K562 (cell line): ENCODE results near the gene MUC5AC. TPM values are rescaled to one million over a fixed set of nuclear protein-coding genes. Genes with fewer than 3 reads are reported as not detected.

Source experiments
- ATAC-seq: fragments of 200-7000 bp; cut with Tn5 transposase; 3 replicates; pipeline ENCODE4 v1.9.1; 2020; ENCODE audit warnings: moderate library complexity
- BruUV-seq: library from RNA; stranded (reverse); fragments of 400-500 nt; replicated peaks from 2 replicates; lab custom pipeline; 2021; lab: Mats Ljungman, UMichigan
- CTCF ChIA-PET: fragments of 300-600 bp; formaldehyde crosslinking; extraction: SDS; loops from one replicate; lab custom pipeline; 2021; ENCODE audit warnings: low intra/inter-chr PET ratio; lab: Yijun Ruan, JAX
- POLR2A ChIA-PET: fragments of 300-600, 350-650 bp; sonication (Branson Sonifier 250); formaldehyde crosslinking; extraction: SDS; loops from one replicate; lab custom pipeline; 2021; ENCODE audit warnings: antibody characterized with exemption, inconsistent platforms; lab: Yijun Ruan, JAX
- DNase-seq, 4 experiments: peaks; one replicate each; pipeline versions ENCODE4 v3.0.0 to v3.0.0-alpha.2; 2011 to 2018; ENCODE audit warnings: low spot score in 3 of 4, mixed read lengths in 3 of 4; ENCODE audit errors: extremely low read depth in 1 of 4
- FAIRE-seq: peaks from 2 replicates; lab custom pipeline; 2011; peaks lifted over from hg19 to GRCh38; lab: Jason Lieb, UNC
- H2AFZ ChIP-seq: 2 replicates; pipeline ENCODE4 v1.6.0; 2011; ENCODE audit warnings: low read depth, low read length, control low read depth, inconsistent platforms
- H3K27ac ChIP-seq: fragments of 200-600 bp; 3 replicates; pipeline ENCODE4 v1.8.0; 2011; ENCODE audit warnings: low read depth, mild to moderate bottlenecking, control low read depth, inconsistent platforms, low read length, moderate library complexity, mixed read lengths; ENCODE audit errors: extremely low read depth
- H3K27me3 ChIP-seq, 2 experiments: fragments of 300-600 bp in 1 of 2; 2 replicates in 1 of 2; 3 replicates in 1 of 2; pipeline versions ENCODE4 v1.6.0 to v1.8.0; 2011; ENCODE audit warnings: inconsistent platforms in 2 of 2, low read length in 2 of 2, mild to moderate bottlenecking in 1 of 2, mixed read lengths in 1 of 2, moderate library complexity in 1 of 2; ENCODE audit not compliant: control insufficient read depth in 2 of 2, insufficient read depth in 2 of 2
- H3K36me3 ChIP-seq: fragments of 300-600 bp; 3 replicates; pipeline ENCODE4 v1.8.0; 2011; ENCODE audit warnings: mild to moderate bottlenecking, low read length, inconsistent platforms; ENCODE audit not compliant: control insufficient read depth, insufficient read depth
- H3K4me1 ChIP-seq, 2 experiments: fragments of 200-600 bp in 1 of 2; replicated peaks in 1 of 2; 2 replicates in 1 of 2; 3 replicates in 1 of 2; pipeline versions ENCODE4 v1.5.1 to v1.8.0; 2011; ENCODE audit warnings: inconsistent platforms in 2 of 2, low read length in 2 of 2, mild to moderate bottlenecking in 1 of 2, mixed read lengths in 1 of 2, moderate library complexity in 1 of 2; ENCODE audit not compliant: control insufficient read depth in 2 of 2, insufficient read depth in 2 of 2
- H3K4me2 ChIP-seq: 2 replicates; pipeline ENCODE4 v1.6.1; 2011; ENCODE audit warnings: low read length, control low read depth, inconsistent platforms, mixed read lengths; ENCODE audit not compliant: insufficient read depth
- H3K4me3 ChIP-seq: fragments of 200-600 bp; sonication (generic), shearing (Covaris generic); 2 replicates; pipeline ENCODE4 v1.5.1; 2016; ENCODE audit warnings: control low read depth, inconsistent platforms
- H3K79me2 ChIP-seq: fragments of 200-600 bp; 3 replicates; pipeline ENCODE4 v1.8.0; 2011; ENCODE audit warnings: low read length, inconsistent platforms; ENCODE audit not compliant: control insufficient read depth, insufficient read depth
- H3K9ac ChIP-seq, 2 experiments: 2 replicates each; pipeline versions ENCODE4 v1.6.0 to v1.6.1; 2011; ENCODE audit warnings: low read depth in 2 of 2, low read length in 2 of 2, control low read depth in 1 of 2, inconsistent platforms in 1 of 2, mild to moderate bottlenecking in 1 of 2, mixed read lengths in 1 of 2; ENCODE audit not compliant: insufficient read depth in 1 of 2
- H3K9me1 ChIP-seq: one replicate; pipeline ENCODE4 v1.6.0; 2011; ENCODE audit warnings: inconsistent platforms, mild to moderate bottlenecking, low read length, moderate library complexity; ENCODE audit not compliant: control insufficient read depth, insufficient read depth
- H3K9me3 ChIP-seq: replicated peaks from 2 replicates; pipeline ENCODE4 v1.5.1; 2011; ENCODE audit warnings: low read depth, low read length, inconsistent platforms; ENCODE audit not compliant: control insufficient read depth, insufficient read depth
- H4K20me1 ChIP-seq: replicated peaks from 2 replicates; pipeline ENCODE4 v1.6.1; 2011; ENCODE audit warnings: low read length, inconsistent platforms, mixed read lengths; ENCODE audit not compliant: control insufficient read depth, insufficient read depth
- RBM34 ChIP-seq: fragments of 200-400 bp; formaldehyde crosslinking; IDR thresholded peaks from 2 replicates; pipeline ENCODE4 v1.6.1; 2018; ENCODE audit warnings: low read length, borderline replicate concordance; ENCODE audit not compliant: insufficient read depth
- TAL1 ChIP-seq: fragments of 450-650 bp; IDR thresholded peaks from 2 replicates; pipeline ENCODE4 v1.6.1; 2016; ENCODE audit warnings: mild to moderate bottlenecking
- ZNF232 ChIP-seq: sonication (generic); formaldehyde crosslinking; IDR thresholded peaks from 2 replicates; pipeline ENCODE4 v1.8.0; 2022; ENCODE audit warnings: mild to moderate bottlenecking, missing genetic modification reagents
- ZNF449 ChIP-seq: fragments of 250-450 bp; sonication (Bioruptor Pico); IDR thresholded peaks from 2 replicates; pipeline ENCODE4 v1.8.0; 2022; ENCODE audit warnings: moderate library complexity, mild to moderate bottlenecking, inconsistent platforms
- WGBS: fragments of 100-300 bp; shearing (Covaris generic); methylation state at CpG from one replicate; pipeline ENCODE4 v1.1.6; 2016; ENCODE audit warnings: low coverage, mixed read lengths; ENCODE audit not compliant: insufficient coverage; ENCODE audit errors: missing lambda C conversion rate; 5-methylcytosine and 5-hydroxymethylcytosine counted together
- in situ Hi-C: fragments of 300-500 bp; cut with MboI; formaldehyde crosslinking; loops from 4 replicates; pipeline ENCODE4 v1.15.0; 2018; ENCODE audit warnings: inconsistent platforms, mixed read lengths
- intact Hi-C: fragments of 100-400 bp; cut with micrococcal nuclease; formaldehyde crosslinking; loops from 2 replicates; pipeline ENCODE4 v1.14.2; 2022
- polyA plus RNA-seq, 8 experiments: library from polyadenylated mRNA; depleted of rRNA in 4 of 8; stranded (reverse) in 5 of 8; unstranded in 3 of 8; fragments of >200 nt; fragmentation: Nextera tagmentation in 2 of 8; fragmentation: Illumina TruSeq in 1 of 8; extraction: Ambion mirVana in 2 of 8; extraction: Trizol in 1 of 8; gene quantifications; 2 replicates each; pipeline versions ENCODE4 v1.2.1 to v1.2.3, GENCODE V29; 2011 to 2014; ENCODE audit warnings: inconsistent platforms in 1 of 8, missing spikeins in 1 of 8
- total RNA-seq, 7 experiments: library from RNA; depleted of rRNA in 6 of 7; stranded (reverse); fragments of >200 nt in 6 of 7; fragmentation: Illumina TruSeq in 2 of 7; extraction: Trizol in 2 of 7; gene quantifications; 2 replicates each; pipeline versions ENCODE4 v1.2.1 to v1.2.3, GENCODE V29; 2011 to 2021; ENCODE audit warnings: low replicate concordance in 1 of 7

Gene MUC5AC
- total and polyA plus RNA-seq, 9 of the 15 experiments (the other 6 are each of a cell fraction or from before 2014, with no cell fraction given), result not detected

GRCh38 chr11:1219834-1220815, 62.4 kb downstream of the MUC5AC start:
- Histone ChIP-seq H3K9ac (no peak overlapping the region; a peak in 1 of 4 replicates), H3K79me2 (no peaks in the 10 kb centered on the region), H3K9me3 (no peaks in the 10 kb centered on the region), H3K4me2 (no peak overlapping the region), H3K27ac (no peak overlapping the region), H3K4me1 (peaks cover 0 to 48% of the 10 kb centered on the region in 2 experiments; a peak in 2 of 5 replicates), H3K27me3 (peaks cover 0 to 57% of the 10 kb centered on the region in 2 experiments; a peak in 4 of 5 replicates), H3K4me3 (no peak overlapping the region), H4K20me1 (no peaks in the 10 kb centered on the region), H2AFZ (no peak overlapping the region), H3K36me3 (no peaks in the 10 kb centered on the region), H3K9me1 (no peaks in the 10 kb centered on the region)
- WGBS, result 3% methylated on average over 36 of the region's 48 CpGs
- TF ChIP-seq ZNF232 (CRISPR knock-in tag) (no peak), ZNF449 (CRISPR knock-in tag) (no peak), RBM34 (no peak), TAL1 (no peak)
- no TSS peak for BruUV-seq
- FAIRE-seq (no peak), DNase-seq (no peak), ATAC-seq (no peak)
- in situ Hi-C loops, result no loop called here
- ChIA-PET POLR2A (interaction anchor here (1.6 kb wide), 1 partner anchor 11 kb away, joined by 3 read pairs; no protein-coding TSS in a partner anchor), CTCF (no interaction called here)
- intact Hi-C loops, result no loop called here
